Measurements from ENCODE around the gene FBXL20.

GRCh38 chr17:39222866-39223834, 178.3 kb downstream of the FBXL20 start:
- TF ChIP-seq CTCF (conservative IDR thresholded peaks at IDR 0.05; ENCODE audit: low read depth, low read length) (no peak), EZH2 (IDR thresholded peaks at IDR 0.05; ENCODE audit: low read length, unreplicated experiment) (no peak), EZH2phosphoT487 (IDR thresholded peaks at IDR 0.05; ENCODE audit: borderline replicate concordance, low read length) (no peak)
